ENCODE results near the gene SUPT6H. TPM values are rescaled to one million over a fixed set of nuclear protein-coding genes. Genes with fewer than 3 reads are reported as not detected.

Gene SUPT6H
- total RNA-seq, 4 donors from 2014 or later, result 51.9 to 98.8 (median 63.1) TPM

GRCh38 chr17:28740406-28741357 lies 78.7 kb downstream of the SUPT6H start:
- no peak for TF ChIP-seq CTCF (IDR thresholded peaks at IDR 0.05)
- no peak for DNase-seq (ENCODE audit: low spot score)
- no peak for ATAC-seq (ENCODE audit: low FRiP score)

- DNase-seq (ENCODE audit: low spot score) (no peak), ATAC-seq (ENCODE audit: low FRiP score) (no peak)
- TF ChIP-seq CTCF (IDR thresholded peaks at IDR 0.05), result no peak
These were observed 79.6 kb downstream of the SUPT6H start for GRCh38 chr17:28741358-28742349.

- peak; percentile 52 for DNase-seq (ENCODE audit: low spot score)
- TF ChIP-seq CTCF (IDR thresholded peaks at IDR 0.05), result no peak
- ATAC-seq (ENCODE audit: low FRiP score), result peak; percentile 83
These were observed 81.5 kb downstream of the SUPT6H start, which contains the start of gene TRAF4 for GRCh38 chr17:28743243-28744103. TSS of gene TRAF4 (plus strand) at chr17:28744011. CDS start at chr17:28744113, 102 bp downstream.

- no peak for TF ChIP-seq CTCF (IDR thresholded peaks at IDR 0.05)
- ATAC-seq (ENCODE audit: low FRiP score) (peak; percentile 22), DNase-seq (ENCODE audit: low spot score) (peak; percentile 46)
These were observed 82.3 kb downstream of the SUPT6H start for GRCh38 chr17:28744104-28744971.

DNA sequence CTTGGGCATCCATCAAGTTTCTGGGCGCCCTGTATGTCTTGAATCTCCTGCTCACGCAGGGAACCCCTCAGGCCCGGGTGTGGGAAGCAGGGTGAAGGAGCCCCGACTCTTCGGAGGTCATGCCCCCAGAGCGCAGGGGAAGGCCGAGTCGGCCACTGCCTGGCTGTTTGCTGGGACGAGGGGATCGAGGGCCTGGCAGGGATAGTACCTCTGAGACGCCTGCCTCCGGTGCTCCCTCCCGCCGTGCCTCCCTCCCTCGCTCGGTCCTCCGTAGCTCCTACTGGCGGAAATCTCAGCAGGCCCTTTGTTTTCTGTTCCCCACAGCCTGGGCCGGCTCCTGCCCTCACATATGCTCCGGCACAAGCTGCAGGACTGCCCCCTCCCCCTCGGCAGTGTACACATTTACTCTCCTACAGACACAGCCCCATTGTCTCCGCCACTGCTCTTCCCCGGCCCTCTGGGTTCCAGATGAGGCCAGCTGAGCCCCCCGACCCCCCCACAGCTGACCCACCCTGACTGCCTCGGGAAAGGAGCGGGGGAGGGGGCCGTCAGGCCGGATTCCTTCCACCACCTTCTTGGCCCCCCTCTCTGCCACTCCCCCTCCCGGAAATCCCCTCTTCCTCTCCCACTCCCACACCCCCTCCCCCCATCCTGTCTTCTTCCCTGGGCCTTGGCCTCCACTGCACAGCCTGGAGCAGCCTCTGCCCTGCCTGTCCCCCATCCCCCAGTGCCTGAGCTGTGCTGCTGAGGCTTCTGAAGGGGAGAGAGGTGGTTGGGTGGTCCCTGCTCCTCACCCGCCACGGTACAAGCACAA lies 83.2 kb downstream of the SUPT6H start:
- ATAC-seq (ENCODE audit: low FRiP score), result no peak
- DNase-seq (ENCODE audit: low spot score), result no peak

More for the DNA sequence above, 83.2 kb downstream of the SUPT6H start:
- no peak for TF ChIP-seq CTCF (IDR thresholded peaks at IDR 0.05)
